GM21576 (cell line): Measurements from ENCODE around the gene SUFU.
"Not testable (repeated sequence)": the region's sequence is repeated elsewhere in the genome, so short reads cannot be mapped to it uniquely, and the experiment has no call there.

Experiments used
- ATAC-seq: cut with Tn5 transposase; IDR thresholded peaks from one replicate; pipeline ENCODE4 v1.9.1; 2021; ENCODE audit warnings: mild to moderate bottlenecking, moderate library complexity; ENCODE audit not compliant: unreplicated experiment

Gene SUFU

GRCh38 chr10:102479651-102480050 is 24.1 kb upstream of the SUFU start:
- ATAC-seq, result no peak

- no peak for ATAC-seq
These were observed 23.4 kb upstream of the SUFU start for GRCh38 chr10:102480396-102480795.

GRCh38 chr10:102484021-102484420 is 19.8 kb upstream of the SUFU start:
- no peak for ATAC-seq

GRCh38 chr10:102485093-102485784 is 18.5 kb upstream of the SUFU start:
- ATAC-seq, result no peak

GRCh38 chr10:102491136-102491535 is 12.6 kb upstream of the SUFU start:
- ATAC-seq, result no peak

GRCh38 chr10:102492344-102492939 is 11.3 kb upstream of the SUFU start:
- ATAC-seq, result no peak

- no peak for ATAC-seq
These were observed 10.8 kb upstream of the SUFU start for GRCh38 chr10:102492983-102493382.

- ATAC-seq, result no peak
These were observed 10.0 kb upstream of the SUFU start for GRCh38 chr10:102493771-102494170.

GRCh38 chr10:102497545-102497944 is 6.2 kb upstream of the SUFU start:
- no peak for ATAC-seq

GRCh38 chr10:102499356-102499755 is 4.4 kb upstream of the SUFU start:
- no peak for ATAC-seq

GRCh38 chr10:102500686-102501085 is 3.1 kb upstream of the SUFU start:
- not testable (repeated sequence) for ATAC-seq

- ATAC-seq, result no peak
These were observed 2.4 kb upstream of the SUFU start for GRCh38 chr10:102501201-102502028.

- ATAC-seq, result peak; percentile 70
These were observed 1.8 kb upstream of the SUFU start for GRCh38 chr10:102502029-102502336.

- ATAC-seq, result peak; percentile 49
These were observed 1.2 kb upstream of the SUFU start, which contains the start of gene ACTR1A for GRCh38 chr10:102502337-102503151. Gene ACTR1A, minus strand, starts transcription at chr10:102502712. Its CDS starts 65 bp downstream, at chr10:102502647.

- ATAC-seq, result no peak
These were observed 605 bp downstream of the SUFU start for GRCh38 chr10:102504179-102504975.

- no peak for ATAC-seq
These were observed 1.2 kb downstream of the SUFU start for GRCh38 chr10:102504976-102505300.

- ATAC-seq, result no peak
These were observed 1.8 kb downstream of the SUFU start for GRCh38 chr10:102505462-102506115.

- ATAC-seq, result no peak
These were observed 3.7 kb downstream of the SUFU start for GRCh38 chr10:102507521-102507920.

- no peak for ATAC-seq
These were observed 4.7 kb downstream of the SUFU start for GRCh38 chr10:102508506-102508905.

GRCh38 chr10:102509387-102509786 is 5.6 kb downstream of the SUFU start:
- ATAC-seq, result no peak
